GM10248 (cell line): ENCODE measurements around the gene SUPT6H.

Experiments used
- CTCF ChIA-PET: fragments of 300-600 bp; sonication (Branson Sonifier 250); formaldehyde crosslinking; extraction: SDS; loops from one replicate; lab custom pipeline; 2021; ENCODE audit warnings: antibody characterized with exemption; lab: Yijun Ruan, JAX
- POLR2A ChIA-PET: fragments of 350-650 bp; sonication (Branson Sonifier 250); formaldehyde crosslinking; extraction: SDS; loops from one replicate; lab custom pipeline; 2020; ENCODE audit warnings: antibody characterized with exemption; lab: Yijun Ruan, JAX
- DNase-seq: peaks from one replicate; pipeline ENCODE4 v3.0.0; 2012; ENCODE audit errors: extremely low spot score
- TF ChIP-seq, protein P1 (sequence below): IDR thresholded peaks from 2 replicates; pipeline ENCODE4 v1.5.1; 2012; ENCODE audit warnings: mild to moderate bottlenecking, low read depth; ENCODE audit errors: extremely low read depth, missing control alignments, control extremely low read depth

Gene SUPT6H

DNA sequence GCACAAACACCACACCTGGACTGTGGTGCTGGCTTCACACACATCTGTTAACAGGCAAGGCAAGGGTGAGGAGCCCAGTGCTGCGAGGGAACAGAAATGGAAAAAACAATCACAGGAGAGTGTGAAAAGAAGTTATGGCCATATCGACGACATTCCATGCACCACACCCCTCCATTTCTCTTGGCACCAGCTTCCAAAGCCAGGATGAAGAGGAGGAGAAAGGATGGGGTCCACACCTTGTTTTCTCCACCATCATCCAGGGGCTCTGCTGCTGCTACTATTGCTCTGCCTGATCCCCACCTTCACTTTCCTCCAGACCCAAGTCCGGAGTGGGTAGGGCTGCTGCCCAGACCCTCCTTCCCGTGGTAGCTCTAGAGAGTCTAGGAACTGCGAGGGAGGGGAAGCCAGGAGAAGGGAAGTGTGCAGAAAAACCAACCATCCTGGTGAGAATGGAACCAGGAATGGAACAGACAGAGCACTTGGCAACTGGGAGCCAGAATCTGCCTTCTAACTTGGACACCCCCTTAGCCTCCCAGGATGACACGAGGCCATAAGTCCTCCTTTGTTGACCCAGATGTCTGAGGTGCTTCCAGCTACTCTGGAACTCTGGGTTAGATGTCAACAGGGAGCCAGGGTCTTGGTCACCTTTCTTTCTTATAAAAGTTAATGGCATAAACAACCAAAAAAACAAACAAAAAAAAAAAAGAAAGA is 50.9 kb downstream of the SUPT6H start:
- no peak for DNase-seq
- ChIA-PET CTCF (interaction anchor here (1.0 to 4.0 kb wide), 6 partner anchors 11 to 66 kb away, joined by 3 to 25 read pairs (median 4); partner anchors contain the start of gene TLCD1), POLR2A (interaction anchor here (0.5 kb wide), 1 partner anchor 580 kb away, joined by 6 read pairs; no protein-coding TSS in a partner anchor)
- TF ChIP-seq, protein P1, sequence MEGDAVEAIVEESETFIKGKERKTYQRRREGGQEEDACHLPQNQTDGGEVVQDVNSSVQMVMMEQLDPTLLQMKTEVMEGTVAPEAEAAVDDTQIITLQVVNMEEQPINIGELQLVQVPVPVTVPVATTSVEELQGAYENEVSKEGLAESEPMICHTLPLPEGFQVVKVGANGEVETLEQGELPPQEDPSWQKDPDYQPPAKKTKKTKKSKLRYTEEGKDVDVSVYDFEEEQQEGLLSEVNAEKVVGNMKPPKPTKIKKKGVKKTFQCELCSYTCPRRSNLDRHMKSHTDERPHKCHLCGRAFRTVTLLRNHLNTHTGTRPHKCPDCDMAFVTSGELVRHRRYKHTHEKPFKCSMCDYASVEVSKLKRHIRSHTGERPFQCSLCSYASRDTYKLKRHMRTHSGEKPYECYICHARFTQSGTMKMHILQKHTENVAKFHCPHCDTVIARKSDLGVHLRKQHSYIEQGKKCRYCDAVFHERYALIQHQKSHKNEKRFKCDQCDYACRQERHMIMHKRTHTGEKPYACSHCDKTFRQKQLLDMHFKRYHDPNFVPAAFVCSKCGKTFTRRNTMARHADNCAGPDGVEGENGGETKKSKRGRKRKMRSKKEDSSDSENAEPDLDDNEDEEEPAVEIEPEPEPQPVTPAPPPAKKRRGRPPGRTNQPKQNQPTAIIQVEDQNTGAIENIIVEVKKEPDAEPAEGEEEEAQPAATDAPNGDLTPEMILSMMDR, result no peak

DNA sequence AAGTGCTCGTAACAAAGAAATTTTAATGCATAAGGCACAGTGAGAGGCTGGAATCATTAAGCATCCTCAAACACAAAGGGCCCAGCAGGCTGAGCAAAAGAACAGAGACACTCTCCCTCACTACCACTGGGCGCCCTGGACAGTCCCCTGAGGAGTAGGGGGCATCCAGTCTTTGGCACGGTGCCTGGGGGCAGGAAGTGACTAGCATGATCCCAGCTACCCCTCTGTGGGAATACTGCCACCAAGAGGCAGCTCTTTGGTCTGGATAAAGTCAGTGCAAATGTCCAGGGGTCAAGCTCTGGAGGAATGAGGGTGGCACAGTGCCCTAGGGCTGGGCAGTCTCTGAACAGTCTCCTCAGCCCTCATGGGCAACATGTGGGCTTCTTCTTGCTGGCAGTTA is 52.3 kb downstream of the SUPT6H start:
- ChIA-PET CTCF (interaction anchor here (2.9 kb wide), 1 partner anchor 13 kb away, joined by 13 read pairs; the partner anchor contains the start of gene TLCD1), POLR2A (no interaction called here)

DNA sequence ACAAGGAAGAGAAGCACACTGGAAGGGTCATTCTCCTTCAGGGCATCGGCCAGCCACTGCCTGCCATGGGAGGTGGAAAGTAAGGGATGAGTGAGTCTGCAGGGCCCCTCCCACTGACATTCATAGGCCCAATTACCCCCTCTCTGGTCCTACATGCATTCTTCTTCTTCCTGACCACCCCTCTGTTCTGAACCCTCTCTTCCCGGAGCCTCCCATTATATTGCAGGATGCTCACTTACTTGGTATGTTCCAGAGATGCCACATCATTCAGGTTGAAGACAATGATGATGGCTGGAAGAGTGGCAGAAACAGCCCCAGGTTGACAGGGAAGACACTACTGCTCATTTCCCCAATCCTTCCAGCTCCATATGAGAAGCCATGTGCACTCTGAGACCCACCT is 53.2 kb downstream of the SUPT6H start:
- DNase-seq, result no peak
- CTCF ChIA-PET, result interaction anchor here (0.7 to 2.9 kb wide), 2 partner anchors 12 to 35 kb away, joined by 3 to 13 read pairs; partner anchors contain the start of gene TLCD1
- TF ChIP-seq, protein P1, result no peak
- POLR2A ChIA-PET, result interaction anchor here (0.5 to 0.6 kb wide), 2 partner anchors 11 to 358 kb away, joined by 3 to 4 read pairs; partner anchors contain the start of gene POLDIP2

More for the DNA sequence above, 52.3 kb downstream of the SUPT6H start:
- DNase-seq, result no peak
- TF ChIP-seq, protein P1, result no peak

DNA sequence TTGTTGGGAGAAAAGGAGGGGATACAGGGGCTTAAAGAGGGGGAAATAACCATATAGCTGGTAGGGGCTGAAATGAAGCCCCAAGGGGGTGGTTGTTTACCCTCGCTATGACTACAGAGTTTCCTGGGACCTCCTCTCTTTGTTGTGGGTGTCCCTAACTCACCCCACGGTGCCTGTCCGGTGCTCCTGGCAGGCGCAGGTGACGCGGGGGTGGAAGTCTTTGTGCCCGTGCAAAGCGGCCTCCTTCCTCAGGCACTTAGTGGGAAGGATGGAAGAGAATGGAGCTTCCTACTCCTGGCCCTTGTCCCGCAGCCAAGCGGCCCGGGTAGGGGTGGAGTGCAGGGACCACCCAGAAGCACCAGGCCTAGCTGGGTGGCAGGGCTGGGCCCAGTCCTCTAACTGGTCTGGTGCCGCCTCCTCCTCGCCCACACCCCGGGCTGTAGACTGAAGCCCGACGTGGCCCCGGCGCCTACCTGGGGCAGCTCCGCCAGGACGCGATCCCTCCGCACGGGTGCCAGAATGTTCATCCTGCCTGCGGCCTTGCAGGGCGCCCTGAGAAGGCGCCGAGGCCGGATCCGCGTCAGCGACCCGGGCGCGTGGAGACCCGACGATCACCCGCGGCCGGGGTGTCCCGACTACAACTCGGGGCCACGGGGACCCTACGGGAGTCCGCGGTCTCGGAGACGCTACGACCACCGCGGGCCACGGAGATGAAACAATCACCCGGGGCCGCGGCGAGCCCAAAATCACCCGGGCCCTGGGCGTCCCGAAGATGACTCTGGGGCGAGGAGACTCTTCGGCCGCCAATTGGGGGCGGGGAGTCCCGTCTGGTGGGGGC is 55.0 kb downstream of the SUPT6H start:
- no peak for DNase-seq
- POLR2A ChIA-PET, result no interaction called here
- TF ChIP-seq, protein P1, result no peak
- CTCF ChIA-PET, result interaction anchor here (0.7 to 2.9 kb wide), 3 partner anchors 10 to 73 kb away, joined by 3 to 13 read pairs (median 5); partner anchors contain the start of gene TLCD1

DNA sequence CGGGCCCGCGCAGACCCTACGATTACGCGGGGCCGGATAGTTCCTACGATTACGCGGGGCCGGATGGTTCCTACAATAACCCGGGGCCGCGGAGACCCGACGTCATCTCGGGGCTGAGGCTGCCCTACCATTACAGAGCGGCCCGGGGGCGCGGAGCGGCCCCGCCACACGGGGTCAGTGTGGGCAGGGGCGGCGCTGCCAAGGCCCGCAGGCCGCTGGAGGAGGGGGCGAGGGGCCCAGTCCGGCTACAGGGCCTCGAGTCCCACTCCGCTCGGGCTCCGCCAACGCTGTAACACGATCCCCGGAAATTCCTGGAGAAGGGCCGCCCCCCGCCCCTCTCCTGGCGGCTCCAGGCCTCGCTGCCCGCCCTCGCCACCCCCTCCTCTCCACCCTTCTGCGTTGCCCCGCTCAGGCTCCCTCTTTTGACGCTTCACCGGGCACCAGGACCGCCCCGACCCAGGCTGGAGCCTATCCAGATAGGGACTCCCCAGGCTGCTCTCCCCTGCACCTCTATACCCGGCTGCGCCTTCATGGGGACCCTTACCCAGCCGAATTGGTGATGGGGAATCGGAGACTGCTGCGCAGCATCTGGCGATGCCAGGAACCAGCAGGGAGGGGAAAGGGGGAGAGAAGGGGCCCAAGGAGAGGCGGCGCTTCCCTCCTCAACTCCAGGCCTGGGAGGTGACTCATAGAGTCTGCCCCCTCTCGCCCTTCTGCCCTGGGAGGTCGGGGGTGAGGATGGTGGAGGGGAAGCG is 55.8 kb downstream of the SUPT6H start, which contains the start of gene RAB34:
Gene RAB34, minus strand, starts transcription at position 291 of the 755 bp plus-strand sequence. CDS start 602 bp downstream, outside the sequence.
- ChIA-PET POLR2A (no interaction called here), CTCF (interaction anchor here (1.6 kb wide), 1 partner anchor 16 kb away, joined by 5 read pairs; no protein-coding TSS in a partner anchor)
- TF ChIP-seq, protein P1, result peak; percentile 23
- no peak for DNase-seq
